Measurements from ENCODE around the gene SLC4A7. TPM values are rescaled to one million over a fixed set of nuclear protein-coding genes. Genes with fewer than 3 reads are reported as not detected.
"Not testable (repeated sequence)": the region's sequence is repeated elsewhere in the genome, so short reads cannot be mapped to it uniquely, and the experiment has no call there.

Gene SLC4A7
- total RNA-seq, 2 experiments from 2014 or later: 48.0 to 48.8 TPM

- H3K9me3 Mint-ChIP-seq: no peaks in the 10 kb centered on the region
- no peak for TF ChIP-seq CTCF (IDR thresholded peaks at IDR 0.05)
- intact Hi-C loops (cut with micrococcal nuclease): no loop called here
- no peaks in the 10 kb centered on the region for H3K27me3 Mint-ChIP-seq
- peaks cover 27% of the 10 kb centered on the region for H3K4me1 Mint-ChIP-seq (ENCODE audit: low read depth)
- ChIA-PET POLR2A (no interaction called here), CTCF (interaction anchor here (1.0 to 1.2 kb wide), 2 partner anchors 18 to 92 kb away, joined by 3 to 4 read pairs; no protein-coding TSS in a partner anchor)
- H3K27ac Mint-ChIP-seq: no peak overlapping the region
- peaks cover 35% of the 10 kb centered on the region for H3K36me3 Mint-ChIP-seq (ENCODE audit: low read depth)
- ATAC-seq: no peak
- DNase-seq: no peak
- no peak overlapping the region for H3K4me3 Mint-ChIP-seq
These were observed 34.5 kb downstream of the SLC4A7 start for GRCh38 chr3:27449530-27450150.

GRCh38 chr3:27442995-27443394 is 41.2 kb downstream of the SLC4A7 start:
- CTCF ChIA-PET; H3K27ac Mint-ChIP-seq; POLR2A ChIA-PET; DNase-seq; H3K4me3 Mint-ChIP-seq; H3K9me3 Mint-ChIP-seq; H3K27me3 Mint-ChIP-seq; intact Hi-C loops (cut with micrococcal nuclease); H3K4me1 Mint-ChIP-seq (ENCODE audit: low read depth); ATAC-seq: not testable (repeated sequence)
- peaks cover 62% of the 10 kb centered on the region for H3K36me3 Mint-ChIP-seq (ENCODE audit: low read depth)

- H3K4me3 Mint-ChIP-seq; H3K27me3 Mint-ChIP-seq; ATAC-seq; H3K4me1 Mint-ChIP-seq (ENCODE audit: low read depth); H3K9me3 Mint-ChIP-seq; DNase-seq; H3K27ac Mint-ChIP-seq; CTCF ChIA-PET; intact Hi-C loops (cut with micrococcal nuclease): not testable (repeated sequence)
- POLR2A ChIA-PET: interaction anchor here (0.9 kb wide), 1 partner anchor 10 kb away, joined by 3 read pairs; no protein-coding TSS in a partner anchor
- H3K36me3 Mint-ChIP-seq (ENCODE audit: low read depth): peaks cover 59% of the 10 kb centered on the region
These were observed 45.8 kb downstream of the SLC4A7 start for GRCh38 chr3:27438352-27438751.

GRCh38 chr3:27431116-27431515 is 53.1 kb downstream of the SLC4A7 start:
- ATAC-seq: no peak
- intact Hi-C loops (cut with micrococcal nuclease): no loop called here
- Mint-ChIP-seq H3K9me3 (no peaks in the 10 kb centered on the region), H3K27ac (no peak overlapping the region), H3K4me1 (ENCODE audit: low read depth) (no peaks in the 10 kb centered on the region), H3K27me3 (no peaks in the 10 kb centered on the region), H3K36me3 (ENCODE audit: low read depth) (peaks cover 51% of the 10 kb centered on the region), H3K4me3 (no peak overlapping the region)
- CTCF ChIA-PET: no interaction called here
- TF ChIP-seq CTCF (IDR thresholded peaks at IDR 0.05): no peak
- no peak for DNase-seq
- POLR2A ChIA-PET: interaction anchor here (0.6 kb wide), 1 partner anchor 74 kb away, joined by 3 read pairs; no protein-coding TSS in a partner anchor

- no peaks in the 10 kb centered on the region for H3K4me1 Mint-ChIP-seq (ENCODE audit: low read depth)
- POLR2A ChIA-PET: no interaction called here
- no peak for TF ChIP-seq CTCF (IDR thresholded peaks at IDR 0.05)
- intact Hi-C loops (cut with micrococcal nuclease): no loop called here
- no peak overlapping the region for H3K4me3 Mint-ChIP-seq
- ATAC-seq (no peak), DNase-seq (no peak)
- no peaks in the 10 kb centered on the region for H3K27me3 Mint-ChIP-seq
- no peaks in the 10 kb centered on the region for H3K9me3 Mint-ChIP-seq
- CTCF ChIA-PET: interaction anchor here (1.2 kb wide), 1 partner anchor 38 kb away, joined by 3 read pairs; no protein-coding TSS in a partner anchor
- H3K36me3 Mint-ChIP-seq (ENCODE audit: low read depth): peaks cover 43% of the 10 kb centered on the region
- no peak overlapping the region for H3K27ac Mint-ChIP-seq
These were observed 54.3 kb downstream of the SLC4A7 start for GRCh38 chr3:27429909-27430308.

GRCh38 chr3:27428446-27428845 is 55.7 kb downstream of the SLC4A7 start:
- DNase-seq: no peak
- Mint-ChIP-seq H3K4me3 (no peak overlapping the region), H3K27ac (no peak overlapping the region), H3K4me1 (ENCODE audit: low read depth) (no peaks in the 10 kb centered on the region), H3K27me3 (no peaks in the 10 kb centered on the region), H3K9me3 (no peaks in the 10 kb centered on the region), H3K36me3 (ENCODE audit: low read depth) (peaks cover 46% of the 10 kb centered on the region)
- no peak for TF ChIP-seq CTCF (IDR thresholded peaks at IDR 0.05)
- CTCF ChIA-PET: interaction anchor here (1.3 kb wide), 1 partner anchor 70 kb away, joined by 4 read pairs; no protein-coding TSS in a partner anchor
- ATAC-seq: no peak
- intact Hi-C loops (cut with micrococcal nuclease): no loop called here
- POLR2A ChIA-PET: interaction anchor here (0.7 kb wide), 1 partner anchor 10 kb away, joined by 3 read pairs; no protein-coding TSS in a partner anchor
